ENCODE results near the gene LIPG.

DNA sequence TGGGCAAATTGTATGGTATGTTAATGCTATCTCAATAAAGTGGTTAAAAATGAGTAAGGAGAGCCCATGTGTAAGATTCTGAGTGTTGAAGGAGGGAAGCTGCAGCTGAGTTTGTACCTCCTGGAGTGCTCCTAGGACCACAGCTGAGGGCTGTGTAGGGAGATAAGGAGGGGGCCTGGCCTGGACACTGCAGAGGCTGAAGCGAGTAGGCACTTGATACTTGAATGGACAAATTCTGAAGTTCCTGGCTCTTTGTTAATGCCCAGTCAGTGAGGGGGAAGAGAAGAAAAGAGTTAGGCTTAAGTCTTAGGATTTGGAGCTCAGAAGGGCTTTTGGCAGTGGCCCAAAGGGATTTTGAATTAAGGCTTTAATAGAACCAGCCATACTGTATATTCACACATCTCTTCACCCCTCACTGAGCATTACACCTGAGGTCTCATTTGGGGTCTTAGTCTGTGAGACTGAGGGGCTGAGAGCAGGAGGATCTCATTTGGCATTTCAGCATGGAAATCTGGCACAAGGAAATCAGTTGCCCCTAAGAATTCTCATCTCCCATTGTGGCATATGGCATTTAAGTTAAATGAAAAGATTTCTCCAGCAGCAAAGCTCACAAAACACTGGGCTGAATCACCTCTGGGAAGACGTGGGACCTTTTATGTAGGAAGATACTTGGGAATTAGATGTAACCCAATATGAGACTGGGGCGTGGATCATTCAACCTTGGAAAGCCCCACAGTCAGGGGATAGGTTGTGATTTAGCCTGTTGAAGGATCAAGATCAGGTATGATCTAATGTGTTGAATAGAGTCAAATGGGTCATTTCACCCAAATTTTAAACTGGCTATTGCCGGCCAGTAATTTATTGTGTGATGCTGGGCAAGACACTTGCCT, 46.8 kb downstream of the LIPG start:
- TF ChIP-seq, protein P1, sequence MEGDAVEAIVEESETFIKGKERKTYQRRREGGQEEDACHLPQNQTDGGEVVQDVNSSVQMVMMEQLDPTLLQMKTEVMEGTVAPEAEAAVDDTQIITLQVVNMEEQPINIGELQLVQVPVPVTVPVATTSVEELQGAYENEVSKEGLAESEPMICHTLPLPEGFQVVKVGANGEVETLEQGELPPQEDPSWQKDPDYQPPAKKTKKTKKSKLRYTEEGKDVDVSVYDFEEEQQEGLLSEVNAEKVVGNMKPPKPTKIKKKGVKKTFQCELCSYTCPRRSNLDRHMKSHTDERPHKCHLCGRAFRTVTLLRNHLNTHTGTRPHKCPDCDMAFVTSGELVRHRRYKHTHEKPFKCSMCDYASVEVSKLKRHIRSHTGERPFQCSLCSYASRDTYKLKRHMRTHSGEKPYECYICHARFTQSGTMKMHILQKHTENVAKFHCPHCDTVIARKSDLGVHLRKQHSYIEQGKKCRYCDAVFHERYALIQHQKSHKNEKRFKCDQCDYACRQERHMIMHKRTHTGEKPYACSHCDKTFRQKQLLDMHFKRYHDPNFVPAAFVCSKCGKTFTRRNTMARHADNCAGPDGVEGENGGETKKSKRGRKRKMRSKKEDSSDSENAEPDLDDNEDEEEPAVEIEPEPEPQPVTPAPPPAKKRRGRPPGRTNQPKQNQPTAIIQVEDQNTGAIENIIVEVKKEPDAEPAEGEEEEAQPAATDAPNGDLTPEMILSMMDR (conservative IDR thresholded peaks at IDR 0.05; ENCODE audit: low read length): no peak
- no peak for TF ChIP-seq EZH2phosphoT487 (IDR thresholded peaks at IDR 0.05; ENCODE audit: borderline replicate concordance)
